DLD1 (cell line): ENCODE data around the gene DAAM1.

Source experiments
- in situ Hi-C: cut with HindIII; loops from 2 replicates; pipeline ENCODE4 v1.10.0; 2017; ENCODE audit warnings: low sequenced_read_pairs

The DAAM1 gene

DNA sequence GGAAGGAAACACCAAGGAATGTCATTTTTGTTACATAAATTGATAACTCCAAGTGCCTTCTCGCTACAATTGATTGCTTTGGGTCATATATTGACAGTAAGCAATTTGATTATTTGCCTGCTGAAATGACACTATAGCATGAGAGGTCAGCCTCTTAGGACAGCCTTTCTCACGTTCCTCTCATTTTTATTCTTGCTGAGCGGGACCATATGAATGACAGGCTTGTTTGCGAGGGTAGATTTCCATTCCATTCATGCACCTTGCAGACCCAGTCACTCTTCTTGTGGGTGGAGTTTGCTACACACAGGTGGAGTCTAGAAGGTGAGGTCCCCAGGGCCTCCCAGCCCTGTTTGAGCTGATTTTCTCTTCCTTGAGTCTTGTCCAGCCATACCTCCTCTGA lies 27.3 kb downstream of the DAAM1 start:
- in situ Hi-C loops, result no loop called here

DNA sequence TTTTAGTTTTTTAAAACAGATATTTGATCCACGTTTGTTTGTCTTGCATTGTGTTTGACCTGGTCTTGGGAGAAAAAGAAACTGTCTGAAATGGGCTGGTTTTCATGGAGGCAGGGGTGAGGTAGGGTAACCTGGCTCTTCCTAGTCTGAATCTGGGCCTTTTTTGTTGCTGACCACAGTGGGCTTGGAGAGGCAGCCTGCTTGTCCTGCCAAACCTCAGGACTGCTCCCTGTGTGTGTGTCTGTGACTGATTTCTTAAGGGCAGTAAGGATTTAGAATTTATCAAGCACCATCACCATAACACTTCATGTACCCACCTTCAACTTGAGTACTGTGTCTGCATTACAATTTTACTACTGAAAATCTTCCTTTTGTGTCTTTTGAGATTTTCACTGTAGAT lies 28.5 kb downstream of the DAAM1 start:
- in situ Hi-C loops, result no loop called here

DNA sequence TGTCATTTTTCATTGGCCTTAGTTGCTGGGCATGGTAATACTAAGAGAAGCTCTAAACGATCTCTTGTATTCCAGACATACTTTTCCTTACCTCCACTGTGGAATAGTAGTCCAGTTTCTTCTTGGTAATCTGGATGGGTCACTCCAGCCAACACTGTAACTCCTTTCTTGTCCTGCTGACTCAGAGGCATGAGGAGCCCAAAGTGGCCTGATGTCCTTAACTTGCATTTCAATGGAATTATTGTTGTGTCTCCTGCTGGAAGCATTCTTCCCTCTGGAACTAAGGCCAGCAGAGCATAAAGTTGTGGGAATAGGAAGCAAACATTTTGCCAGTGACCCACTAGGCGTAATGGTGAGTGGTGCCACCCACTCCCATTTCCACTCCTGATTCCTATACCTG lies 33.1 kb downstream of the DAAM1 start:
- in situ Hi-C loops, result no loop called here

DNA sequence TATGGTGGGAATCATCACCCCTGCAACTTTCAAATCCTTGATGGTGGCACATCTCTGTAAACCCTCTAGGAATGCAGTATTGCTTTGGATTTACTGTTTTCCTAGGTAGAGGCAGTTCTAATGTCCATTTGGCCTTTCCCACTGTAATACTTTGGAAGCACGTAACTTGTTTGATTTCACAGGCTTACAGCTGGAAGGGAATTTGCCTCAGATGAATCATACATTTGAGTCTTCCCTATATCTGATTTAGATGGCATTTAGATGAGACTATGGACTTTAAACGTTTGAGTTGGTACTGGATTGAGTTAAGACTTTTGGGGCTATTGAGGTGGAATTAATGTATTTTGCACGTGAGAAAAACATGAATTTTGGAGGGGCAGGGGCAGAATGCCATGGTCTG lies 35.9 kb downstream of the DAAM1 start:
- in situ Hi-C loops, result no loop called here

DNA sequence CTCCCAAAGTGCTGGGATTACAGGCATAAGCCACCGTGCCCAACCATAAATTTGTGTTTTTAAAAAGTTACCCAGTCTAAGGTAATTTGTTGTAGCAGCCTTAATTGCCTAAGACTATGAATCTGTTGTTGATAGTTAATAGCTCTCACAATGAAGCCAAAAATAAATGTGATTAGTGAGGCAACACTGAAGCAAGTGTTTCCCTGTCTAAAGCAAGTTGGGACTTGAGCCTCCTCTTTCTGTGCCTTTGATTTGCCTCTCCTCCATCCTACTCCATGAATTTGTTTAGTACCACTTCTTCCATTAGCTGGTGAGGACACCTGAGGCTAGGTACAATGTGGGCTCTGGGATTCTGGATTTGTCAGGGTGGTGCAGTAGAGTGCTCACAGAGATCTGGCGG lies 36.8 kb downstream of the DAAM1 start:
- in situ Hi-C loops, result no loop called here

DNA sequence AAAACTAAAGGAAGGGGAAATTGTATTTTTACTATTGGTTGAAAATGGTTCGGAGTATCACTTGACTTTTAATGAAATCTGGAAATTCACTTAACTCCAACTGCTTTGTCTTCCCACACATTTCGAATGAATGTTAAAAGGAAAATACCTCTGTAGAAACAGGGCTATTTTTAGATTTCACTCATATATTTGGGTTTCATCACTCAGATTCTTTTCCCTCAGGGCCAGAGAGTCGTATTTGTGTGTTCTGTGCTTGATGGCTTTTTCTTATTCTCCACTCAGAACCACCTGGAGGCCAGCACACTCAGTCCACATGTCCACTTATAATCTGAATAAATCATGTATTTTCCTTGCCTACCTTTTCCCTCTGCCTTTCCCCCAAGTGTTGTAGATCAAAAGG lies 40.0 kb downstream of the DAAM1 start:
- in situ Hi-C loops, result no loop called here

DNA sequence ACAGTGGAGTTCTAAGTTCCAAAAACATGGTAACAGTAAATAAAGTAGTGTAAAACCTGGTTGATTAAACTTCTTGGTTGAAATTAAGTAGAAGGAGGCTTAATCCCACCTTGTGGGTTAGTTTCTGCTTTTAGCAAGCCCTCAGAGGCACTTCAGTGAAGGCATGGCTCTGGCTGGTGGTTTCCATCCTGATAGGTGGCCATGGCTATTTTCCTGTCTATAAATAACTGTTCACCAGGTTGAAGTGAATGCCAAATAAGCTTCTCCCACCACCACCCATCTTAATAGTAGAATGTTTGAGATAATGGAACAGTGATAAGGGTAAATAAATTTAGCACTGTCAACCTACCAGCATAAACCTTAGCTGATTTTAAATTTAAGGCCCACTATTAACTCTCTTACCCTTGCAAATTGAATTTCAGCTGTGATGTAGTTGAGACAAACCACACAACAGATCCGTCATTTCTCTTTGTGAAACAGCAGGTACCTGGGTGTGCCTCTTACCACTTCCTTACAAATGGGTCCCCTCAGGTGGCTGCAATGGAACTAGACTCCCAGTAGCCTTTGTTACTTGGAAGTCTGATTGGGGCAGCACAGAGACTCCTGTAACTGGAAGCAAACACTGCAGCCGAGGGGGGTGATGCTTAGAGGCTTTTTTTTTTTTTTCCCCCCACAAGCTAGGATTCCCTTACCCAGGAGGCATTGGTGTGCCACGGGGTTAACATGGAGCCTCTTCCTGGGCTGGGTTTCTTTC lies 41.4 kb downstream of the DAAM1 start:
- in situ Hi-C loops, result no loop called here

DNA sequence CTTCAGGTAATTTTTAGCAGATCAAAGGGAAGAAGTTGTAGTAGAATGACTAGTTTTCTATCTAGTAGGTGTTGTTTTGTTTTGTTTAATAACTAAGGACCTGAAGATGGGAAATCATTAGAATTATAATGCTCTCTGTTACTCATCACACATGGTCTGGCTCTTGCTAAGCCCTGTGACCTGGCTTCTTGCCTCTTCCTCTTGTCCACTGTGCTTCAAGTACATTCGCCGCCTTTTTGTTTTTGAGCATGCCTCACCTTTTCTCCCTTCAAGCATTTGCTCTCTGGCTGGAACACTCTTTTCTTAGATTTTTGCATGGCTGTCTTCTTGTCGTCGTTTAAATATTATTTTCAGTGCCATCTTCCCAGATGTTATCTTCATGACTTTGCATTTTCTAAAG lies 47.7 kb downstream of the DAAM1 start:
- in situ Hi-C loops, result no loop called here

DNA sequence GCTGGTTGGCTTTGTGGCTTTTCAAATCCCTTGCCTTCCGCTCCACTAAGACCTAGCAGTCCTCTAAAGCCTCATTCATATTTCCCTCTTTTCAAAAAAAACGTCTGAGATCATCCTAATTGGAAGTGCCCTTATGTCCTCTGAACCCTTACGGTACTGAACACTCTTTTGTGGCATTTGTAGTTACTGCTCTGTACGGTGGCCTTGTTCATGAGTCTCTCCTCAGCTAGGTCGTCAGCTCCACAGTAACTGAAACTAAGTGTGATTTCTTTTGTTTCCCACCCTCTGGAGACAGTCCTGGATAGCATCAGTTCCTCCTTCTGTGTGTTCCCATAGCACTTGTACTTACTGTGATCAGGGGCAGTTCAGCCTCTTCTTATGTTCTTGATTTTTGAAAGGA lies 49.7 kb downstream of the DAAM1 start:
- in situ Hi-C loops, result no loop called here

DNA sequence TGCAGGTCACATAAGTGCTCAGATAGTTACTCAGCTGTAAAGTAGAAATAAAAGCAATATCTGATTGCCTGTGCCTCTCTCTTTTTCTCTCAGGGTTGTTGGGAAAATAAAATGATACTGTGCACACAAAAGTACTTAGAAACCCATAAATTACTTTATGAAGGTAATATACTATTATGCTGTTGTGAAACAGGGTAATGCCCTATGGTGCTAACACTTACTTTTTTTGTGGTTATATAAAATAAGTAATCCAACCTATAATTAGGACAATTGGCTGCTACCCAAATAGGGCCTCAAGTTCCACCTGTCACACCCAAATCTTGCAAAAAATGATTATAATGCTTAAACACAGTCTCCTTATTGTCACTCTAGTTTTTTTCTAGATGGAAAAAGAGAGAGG lies 50.6 kb downstream of the DAAM1 start:
- in situ Hi-C loops, result no loop called here

DNA sequence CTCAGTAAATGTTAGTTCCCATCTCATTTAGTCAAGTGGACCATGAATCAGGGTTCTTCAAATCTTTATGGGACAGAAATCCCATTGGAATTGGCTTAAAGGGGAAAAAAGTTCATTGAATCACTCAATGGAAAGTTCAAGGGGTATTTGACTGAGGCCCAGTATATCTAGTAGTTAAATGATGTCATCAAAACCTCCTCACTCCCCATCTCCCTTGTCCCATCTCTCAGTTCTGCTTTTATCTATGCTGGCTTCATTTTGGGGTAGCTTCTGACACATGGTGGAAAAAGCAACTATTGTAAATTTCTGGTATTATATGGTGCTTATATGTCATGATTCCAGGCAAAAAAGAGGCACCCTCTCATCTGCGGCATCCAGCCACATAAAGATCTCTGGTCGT lies 51.9 kb downstream of the DAAM1 start:
- in situ Hi-C loops, result no loop called here

DNA sequence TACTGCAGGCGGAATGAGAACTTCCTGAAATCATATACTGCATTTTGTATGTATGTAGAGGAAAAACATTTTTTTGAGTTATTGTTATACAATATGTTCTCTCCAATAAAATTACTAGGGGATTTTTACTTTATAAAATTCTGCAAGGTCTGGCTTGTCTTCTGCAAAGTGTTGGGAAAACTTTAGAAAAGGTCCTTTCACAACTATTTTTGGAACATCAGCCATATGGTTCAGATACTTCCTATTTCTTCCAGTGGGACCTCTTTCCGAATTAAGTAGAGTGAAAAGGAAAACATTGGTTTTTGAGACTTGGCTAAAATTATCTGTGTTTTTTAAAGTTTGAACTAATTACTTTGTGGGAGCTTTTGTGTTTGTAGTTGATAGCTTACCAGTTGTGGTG lies 52.7 kb downstream of the DAAM1 start:
- in situ Hi-C loops, result no loop called here

DNA sequence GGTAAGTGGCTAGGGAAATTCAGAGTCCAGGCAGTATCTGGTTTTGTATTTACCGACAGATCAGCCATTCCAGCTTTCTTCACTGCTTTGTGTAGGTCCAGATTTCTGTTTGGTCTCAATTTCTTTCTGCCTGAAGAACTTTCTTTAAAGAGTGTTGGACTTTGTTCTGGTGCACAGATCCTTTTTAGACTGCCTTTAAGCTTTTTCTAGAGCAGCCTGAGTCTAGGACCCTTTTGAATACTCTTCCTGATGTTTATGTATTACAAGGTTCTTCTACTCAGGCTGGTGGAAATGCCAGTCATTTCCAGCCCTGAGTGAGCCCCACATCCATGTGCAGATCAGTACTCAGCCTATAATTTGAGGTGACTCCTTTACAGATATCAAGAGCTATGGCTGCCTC lies 54.7 kb downstream of the DAAM1 start:
- in situ Hi-C loops, result no loop called here

DNA sequence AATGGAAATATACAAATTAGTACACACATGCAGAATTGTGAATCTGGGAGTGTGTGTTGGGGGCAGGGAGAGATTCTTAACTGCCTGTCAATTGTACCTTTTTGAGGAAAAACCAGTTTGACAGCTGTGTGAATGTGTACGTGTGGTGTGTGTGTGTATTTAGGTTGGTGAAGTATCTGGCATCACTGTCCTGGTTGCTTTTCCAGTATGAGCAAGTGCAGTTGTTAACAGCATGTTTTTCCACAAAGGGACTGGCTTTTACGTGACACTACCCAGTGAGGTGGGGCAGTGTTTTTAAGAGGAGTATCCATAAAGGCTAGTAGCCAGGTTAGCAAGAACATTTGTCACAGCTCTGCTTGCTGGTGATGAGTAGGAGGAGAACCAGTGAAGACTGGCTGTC lies 56.1 kb downstream of the DAAM1 start:
- in situ Hi-C loops, result no loop called here

DNA sequence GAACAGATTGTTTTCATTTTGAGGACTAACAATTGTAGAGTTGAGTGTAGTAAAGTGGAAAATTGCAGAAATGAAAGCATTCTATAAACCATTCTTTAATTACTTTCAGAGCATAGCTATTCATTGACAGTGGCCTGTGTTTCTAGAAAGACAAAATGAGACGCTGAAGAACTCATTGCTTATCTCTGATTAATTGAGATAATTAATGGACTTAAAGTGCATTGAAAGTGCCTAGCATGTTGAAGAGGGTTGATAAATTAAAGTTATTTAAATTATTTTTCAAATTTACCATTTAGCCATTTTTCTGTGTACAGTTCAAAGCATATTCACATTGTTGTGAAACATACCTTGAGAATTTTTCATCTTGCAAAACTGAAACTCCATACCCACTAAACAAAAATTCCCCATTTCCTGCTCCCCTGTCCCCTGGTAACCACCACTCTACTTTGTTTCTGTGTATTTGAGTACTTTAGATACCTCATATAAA lies 57.4 kb downstream of the DAAM1 start:
- in situ Hi-C loops, result no loop called here

DNA sequence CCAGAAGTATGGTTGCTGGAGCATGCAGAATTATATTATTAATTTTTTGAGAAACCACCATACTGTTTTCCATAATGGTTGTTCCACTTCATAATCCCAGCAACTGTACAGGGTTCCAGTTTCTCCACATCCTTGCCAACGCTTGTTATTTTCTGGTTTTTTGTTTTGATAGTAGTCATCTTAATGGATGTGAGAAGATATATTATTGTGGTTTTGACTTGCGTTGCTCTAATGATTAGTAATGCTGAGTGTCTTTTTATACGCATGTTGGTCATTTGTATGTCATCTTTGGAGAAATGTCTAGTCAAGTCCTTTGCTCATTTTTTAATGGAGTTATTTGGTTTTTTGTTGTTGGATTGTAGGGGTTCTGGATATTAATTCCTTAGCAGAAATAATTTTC lies 58.1 kb downstream of the DAAM1 start:
- in situ Hi-C loops, result no loop called here

DNA sequence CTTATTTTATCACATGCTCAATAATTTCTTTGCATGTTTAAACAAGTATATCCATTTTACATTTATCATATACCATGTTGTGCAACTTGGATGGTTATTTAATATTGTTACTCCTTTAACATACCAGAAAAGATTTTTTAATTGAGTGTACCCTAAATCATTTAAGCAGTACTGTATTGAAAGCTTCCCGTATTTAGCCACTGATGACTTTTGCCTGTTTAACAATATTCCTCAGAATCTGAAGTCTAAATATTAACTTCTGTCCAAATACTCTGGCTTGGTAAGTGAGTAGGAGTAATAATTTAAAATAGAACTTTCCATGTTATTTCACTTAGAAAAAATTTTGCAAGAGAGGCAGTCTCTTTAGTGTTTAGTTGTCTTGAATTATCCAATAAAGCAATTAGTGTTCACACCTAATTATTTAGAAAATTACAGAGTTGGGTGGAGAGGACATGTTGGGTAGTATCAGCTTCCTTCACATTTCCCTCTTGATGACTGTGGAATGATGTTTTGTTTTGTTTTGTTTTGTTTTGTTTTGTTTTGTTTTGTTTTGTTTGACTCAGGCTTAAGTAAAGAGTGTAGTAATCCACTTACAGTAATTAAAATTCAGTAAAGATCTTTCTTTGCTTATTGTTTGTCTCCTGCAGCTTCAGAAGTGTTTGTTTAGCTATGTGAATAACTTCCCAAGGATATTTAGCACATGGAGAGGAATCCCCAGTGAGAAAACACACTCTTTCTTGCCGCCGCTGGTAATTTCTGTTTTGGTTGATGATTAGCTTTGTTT lies 59.5 kb downstream of the DAAM1 start:
- in situ Hi-C loops, result no loop called here

DNA sequence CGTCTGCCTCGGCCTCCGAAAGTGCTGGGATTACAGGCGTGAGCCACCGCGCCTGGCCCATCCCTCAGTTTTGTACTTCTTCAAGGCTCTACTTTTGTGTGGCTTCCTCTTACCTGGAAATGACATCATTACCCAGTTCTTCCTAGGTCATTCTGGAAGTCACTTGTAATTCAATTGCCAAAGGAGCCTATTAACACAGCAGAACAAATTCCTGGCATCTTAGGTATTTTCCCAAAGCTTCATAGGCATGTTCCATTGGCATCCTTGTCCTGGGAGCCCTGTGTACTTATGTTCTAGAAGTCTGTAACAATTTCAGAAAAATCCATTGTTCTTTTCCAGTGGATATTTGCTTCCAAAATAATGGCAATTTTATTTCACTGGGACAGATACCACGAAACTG lies 60.6 kb downstream of the DAAM1 start:
- in situ Hi-C loops, result no loop called here

DNA sequence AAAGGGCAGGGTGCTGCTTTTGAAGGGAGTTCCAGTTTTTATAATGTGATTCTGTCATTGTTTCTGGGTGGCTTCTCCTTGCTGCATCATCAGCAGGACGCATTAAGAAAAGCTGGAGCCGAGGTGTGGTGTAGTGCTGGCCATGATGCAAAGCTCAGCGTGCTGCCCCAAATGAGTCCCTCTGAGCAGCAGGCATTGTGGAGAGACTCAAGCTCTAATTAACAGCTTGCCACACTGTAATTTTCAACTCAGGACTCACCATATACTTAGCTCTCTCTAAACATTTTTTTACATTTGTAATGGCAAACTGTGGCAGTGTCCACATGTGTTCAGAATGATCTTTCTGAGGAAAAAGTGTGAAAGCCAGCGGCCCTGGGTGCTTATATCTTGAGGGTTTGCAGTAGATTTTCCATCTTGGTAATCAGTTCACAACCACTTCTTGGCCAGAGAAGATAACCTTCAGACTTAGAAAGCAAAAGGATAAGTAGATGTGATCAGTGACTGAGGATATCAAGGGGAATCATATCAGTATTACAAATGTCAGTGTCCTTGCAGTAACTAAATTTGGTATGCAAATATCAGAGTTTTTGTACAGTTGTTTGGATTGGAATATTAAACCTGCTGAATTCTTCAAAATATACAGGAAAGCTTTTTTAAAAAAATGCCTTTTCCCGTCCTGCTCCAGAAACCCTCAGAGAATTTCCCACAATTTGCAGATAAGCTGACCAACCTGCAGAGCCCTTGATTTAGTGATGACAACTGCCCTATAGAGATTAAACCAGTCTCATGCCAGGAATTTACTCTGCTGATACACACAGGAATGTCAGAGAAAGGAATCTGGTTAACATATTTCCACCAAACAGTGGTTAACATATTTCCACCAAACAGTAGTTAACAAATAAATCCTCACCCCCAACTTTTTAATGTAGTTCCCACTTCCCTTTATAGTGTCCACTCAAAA lies 63.6 kb downstream of the DAAM1 start:
- in situ Hi-C loops, result no loop called here

DNA sequence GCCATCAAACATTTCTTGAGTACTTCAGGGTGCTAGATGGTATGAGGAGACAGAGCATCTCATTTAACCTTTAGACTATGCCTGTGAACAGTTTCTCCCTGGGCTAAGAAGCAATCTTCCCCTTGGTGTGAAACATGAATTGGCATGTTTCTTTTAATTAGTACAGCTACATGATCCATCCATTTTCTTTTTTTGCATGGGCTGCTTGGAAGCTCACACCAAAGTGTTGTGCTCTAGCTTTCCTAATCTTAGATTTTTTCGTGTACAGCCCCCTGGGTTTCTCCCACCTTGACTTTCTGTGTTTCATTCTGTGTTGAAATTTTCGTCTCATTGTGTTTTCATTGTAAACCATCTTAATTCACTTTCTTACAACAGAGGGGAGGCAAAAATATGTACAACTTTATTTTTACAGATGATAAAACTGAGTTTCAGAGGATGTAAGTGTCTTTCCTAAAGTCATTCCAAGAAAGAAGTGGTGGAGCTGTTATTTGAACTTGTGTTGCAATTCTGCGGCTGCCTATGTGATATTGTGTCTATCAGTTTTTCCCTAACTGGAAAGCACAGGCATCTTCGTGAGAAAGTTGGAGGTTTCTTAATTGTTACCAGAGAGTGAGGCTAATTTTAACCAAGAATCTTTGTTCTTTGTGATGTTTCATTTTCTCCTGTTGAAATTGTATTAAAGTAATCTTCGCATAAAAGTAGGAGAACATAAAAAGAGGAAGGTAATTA lies 64.5 kb downstream of the DAAM1 start:
- in situ Hi-C loops, result no loop called here

DNA sequence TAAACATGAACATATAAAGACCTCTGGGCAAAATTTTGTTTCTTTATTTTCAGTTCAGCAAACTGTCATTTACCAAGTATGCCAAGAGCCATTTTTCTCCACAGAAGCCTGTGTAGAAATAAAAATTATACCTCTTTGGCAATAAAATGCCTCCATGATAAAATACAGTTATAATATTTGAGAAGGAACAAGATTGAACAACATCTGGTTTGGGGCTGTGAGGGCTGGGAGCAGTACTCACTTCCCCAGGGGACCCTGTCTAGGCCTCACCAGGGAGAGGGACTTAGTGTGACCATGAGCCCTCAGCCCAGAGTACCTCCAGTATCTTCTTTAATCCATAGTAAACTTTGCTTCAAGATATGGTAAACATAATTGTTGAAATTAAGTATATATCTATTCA lies 65.1 kb downstream of the DAAM1 start:
- in situ Hi-C loops, result no loop called here
